Hepatic stellate cell (primary cell): ENCODE results near the gene CXCR5.

Experiments used
- DNase-seq: peaks from one replicate; pipeline ENCODE4 v3.0.0; 2011; ENCODE audit warnings: low spot score

Gene CXCR5

DNA sequence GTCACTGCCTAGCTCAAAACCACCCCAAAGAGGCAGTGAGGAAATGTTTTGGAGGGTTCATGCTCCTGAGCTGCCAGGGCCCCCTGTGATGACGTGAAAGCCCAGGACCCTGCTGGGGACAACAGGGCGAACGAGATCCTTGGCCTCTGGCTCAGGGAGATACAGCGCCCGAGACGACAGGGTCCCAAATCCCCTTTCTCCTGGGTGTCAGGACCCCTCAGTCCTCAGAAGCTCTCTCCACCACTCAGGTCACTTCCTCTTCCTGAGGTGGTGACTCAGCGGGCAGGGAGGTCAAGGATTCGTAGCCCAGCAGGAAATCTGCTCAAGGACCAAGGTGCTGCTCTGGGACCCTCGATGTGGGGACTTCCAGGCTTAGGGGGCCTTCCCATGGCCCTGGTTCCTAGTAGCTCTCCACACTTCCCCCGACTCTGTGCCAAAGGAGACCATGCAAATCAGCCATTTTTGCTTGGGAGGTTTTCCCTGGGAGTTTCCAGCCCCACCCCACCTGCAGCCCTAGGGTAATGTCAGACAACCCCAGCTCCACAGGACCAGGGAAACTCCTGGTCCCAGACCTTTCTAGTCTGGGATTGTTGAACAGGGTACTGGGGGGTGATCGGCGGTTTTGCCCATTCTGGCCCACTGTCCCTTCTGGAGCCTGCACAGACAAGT lies 29.2 kb downstream of the CXCR5 start:
- no peak for DNase-seq

- no peak for DNase-seq
These were observed 29.9 kb downstream of the CXCR5 start for GRCh38 chr11:118913411-118914125.

DNA sequence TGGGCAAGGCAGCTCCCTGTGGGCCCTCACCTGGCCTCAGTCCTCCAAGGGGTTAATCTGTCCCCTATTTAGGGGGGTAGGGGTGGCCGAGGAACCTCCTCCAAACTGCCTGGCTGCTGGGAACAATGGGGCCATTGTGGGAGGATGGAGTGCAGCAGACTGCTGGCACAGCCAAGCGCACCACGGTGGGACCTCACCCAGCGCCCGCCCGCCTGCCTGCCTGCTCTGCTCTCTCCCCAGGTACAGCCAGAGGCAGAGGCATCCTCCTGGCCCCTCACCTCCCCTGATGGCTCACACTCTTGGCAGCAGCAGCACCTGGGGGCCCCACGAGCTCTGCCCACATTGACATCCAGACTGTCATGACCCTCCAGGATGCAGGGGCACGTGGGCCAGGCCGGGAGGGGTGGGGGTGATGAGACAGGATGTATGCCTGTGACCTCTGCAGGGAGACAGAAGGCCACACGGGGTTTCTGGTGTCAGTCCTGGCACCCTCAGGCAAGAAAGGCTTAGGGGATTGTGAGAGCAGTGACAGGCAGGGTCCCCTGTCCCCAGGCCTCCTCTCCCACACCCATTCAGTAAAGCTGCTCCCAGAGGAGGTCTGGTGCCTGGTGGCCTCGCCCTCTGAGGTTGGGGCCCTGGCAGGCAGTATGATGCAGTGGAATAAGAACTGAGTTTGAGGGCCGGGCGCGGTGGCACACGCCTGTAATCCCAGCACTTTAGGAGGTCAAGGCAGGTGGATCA lies 30.7 kb downstream of the CXCR5 start:
- no peak for DNase-seq

GRCh38 chr11:118914987-118915386 lies 31.3 kb downstream of the CXCR5 start:
- no peak for DNase-seq

- DNase-seq, result no peak
These were observed 31.7 kb downstream of the CXCR5 start for GRCh38 chr11:118915396-118915795.

DNA sequence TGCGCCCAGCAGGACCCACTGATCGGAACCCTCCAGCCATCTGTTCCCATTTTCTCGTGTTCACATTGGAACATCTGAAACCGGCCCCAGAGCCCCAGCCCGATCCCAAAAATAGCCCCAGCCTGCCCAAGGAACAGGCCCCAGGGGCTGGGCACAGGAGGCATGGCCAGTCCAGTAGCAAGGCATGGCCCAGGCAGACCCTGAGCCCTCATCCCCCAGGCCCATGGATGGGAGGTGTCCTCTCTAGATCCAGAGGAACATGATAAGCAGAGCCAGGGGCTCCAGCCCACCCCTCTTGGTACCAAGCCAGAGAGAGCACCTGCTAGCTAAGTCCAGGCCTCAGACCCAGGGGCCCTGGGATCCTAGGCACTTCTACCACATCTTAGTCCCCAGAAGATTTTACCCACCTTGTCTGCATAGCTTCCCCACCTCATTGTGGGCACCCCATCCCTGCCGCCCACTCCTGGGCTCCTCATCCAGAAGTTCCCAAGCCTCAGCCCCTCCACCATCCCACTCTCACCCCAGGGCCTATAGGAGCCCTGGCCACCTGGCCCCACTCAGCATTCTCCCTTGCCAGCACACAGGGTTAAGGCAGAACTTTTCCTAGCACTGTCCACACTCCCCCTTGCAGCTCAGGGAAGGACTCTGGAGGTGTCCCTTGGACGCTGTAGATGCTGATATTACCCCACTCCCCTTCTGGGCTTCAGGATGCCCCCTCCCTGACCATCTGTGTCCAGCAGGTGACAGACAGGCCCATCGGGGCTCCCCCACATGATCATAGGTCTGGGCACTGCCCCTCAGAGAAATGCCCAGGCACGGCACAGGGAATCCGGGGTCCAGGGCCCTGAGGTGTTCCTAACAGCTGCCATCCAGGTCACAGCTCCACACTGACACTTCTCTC lies 32.5 kb downstream of the CXCR5 start:
- DNase-seq, result no peak

- DNase-seq, result no peak
These were observed 33.2 kb downstream of the CXCR5 start for GRCh38 chr11:118916842-118917388.

DNA sequence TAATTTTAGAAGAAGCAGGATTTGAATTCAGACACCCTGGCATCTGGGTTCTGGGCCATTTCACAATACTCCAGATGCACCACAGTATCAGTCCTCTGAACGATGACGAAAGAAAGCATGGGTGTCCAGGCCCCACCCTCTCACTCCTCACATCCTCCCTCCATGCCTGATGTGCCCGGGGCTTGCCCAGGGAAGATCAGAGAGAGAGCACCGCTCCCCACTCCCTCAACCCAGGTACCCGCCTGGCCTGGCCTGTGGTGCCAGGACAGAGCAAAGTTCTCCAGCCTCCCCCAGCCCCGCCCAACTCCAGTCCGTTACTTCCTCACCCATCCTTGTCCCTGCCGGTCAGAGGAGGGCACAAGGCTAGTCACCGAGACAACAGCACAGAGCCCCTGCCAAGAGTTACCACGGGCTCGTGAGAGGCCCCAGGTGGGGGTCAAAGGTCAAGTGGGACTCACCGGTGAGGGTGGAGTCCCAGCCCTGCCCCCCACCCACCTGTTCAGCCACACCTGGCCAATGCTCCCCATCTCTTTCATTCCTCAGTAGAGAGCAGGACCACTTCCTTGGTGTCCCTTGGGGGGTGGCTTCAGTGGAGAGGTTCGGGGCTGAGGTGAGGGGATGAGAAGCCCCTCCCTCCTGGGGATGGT lies 33.9 kb downstream of the CXCR5 start:
- DNase-seq, result peak; percentile 74

DNA sequence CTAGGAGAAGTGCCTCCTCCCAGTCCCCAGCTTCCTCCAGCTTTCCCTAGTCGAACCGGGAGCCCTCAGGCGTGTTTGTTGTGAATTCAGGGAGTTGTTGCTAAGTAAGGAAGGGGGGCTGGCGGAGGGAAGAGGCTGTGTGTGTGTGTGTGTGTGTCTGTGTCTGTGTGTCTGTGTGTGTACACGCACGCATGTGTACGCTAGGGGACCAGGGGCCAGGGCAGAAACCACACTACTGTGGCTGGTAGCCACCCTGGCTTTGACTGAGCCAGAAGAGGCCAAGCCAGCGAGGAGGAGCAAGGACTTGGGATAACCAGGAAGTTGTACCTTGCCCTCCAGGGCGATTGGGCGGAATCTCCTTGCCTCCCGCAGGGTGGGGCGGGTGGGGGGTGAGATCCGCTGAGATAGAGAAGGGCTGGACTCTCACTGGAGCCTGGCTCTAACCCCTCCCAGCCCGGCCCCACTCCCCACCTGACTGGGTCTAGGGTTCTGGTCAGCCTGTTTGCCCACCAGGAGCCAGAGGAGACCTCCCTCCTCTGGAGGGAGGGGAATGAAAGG lies 34.5 kb downstream of the CXCR5 start:
- peak; percentile 83 for DNase-seq

DNA sequence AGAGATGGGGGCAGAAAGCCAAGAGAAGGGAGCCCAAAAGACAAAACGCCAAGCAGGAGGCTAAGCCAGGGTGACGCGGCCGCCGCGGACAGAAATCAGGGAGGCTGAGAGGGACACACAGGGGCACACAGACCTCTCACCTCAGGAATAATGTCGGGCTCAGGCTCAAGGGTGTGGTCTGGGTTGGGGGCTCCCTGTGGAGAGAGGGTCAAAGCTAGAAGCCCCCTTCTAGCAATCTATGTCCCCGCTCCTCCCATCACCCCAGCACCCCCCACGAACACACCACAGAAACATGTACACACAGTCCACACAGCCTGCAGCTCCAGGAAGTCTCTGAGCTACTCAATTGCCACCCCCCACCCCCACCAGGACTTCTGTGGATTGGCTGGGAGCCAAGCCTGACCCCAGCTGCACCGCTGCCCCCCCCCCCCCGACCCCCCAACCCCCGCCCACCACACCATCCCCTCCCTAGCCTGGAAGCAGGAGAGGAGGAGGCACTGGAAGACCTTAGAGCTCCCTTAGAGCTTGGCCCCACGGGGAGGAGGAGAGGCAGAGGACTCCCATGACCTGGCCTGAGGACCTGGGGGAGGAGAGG lies 35.1 kb downstream of the CXCR5 start:
- DNase-seq, result no peak

- DNase-seq, result peak; percentile 89
These were observed 37.6 kb downstream of the CXCR5 start for GRCh38 chr11:118921121-118921928.

DNA sequence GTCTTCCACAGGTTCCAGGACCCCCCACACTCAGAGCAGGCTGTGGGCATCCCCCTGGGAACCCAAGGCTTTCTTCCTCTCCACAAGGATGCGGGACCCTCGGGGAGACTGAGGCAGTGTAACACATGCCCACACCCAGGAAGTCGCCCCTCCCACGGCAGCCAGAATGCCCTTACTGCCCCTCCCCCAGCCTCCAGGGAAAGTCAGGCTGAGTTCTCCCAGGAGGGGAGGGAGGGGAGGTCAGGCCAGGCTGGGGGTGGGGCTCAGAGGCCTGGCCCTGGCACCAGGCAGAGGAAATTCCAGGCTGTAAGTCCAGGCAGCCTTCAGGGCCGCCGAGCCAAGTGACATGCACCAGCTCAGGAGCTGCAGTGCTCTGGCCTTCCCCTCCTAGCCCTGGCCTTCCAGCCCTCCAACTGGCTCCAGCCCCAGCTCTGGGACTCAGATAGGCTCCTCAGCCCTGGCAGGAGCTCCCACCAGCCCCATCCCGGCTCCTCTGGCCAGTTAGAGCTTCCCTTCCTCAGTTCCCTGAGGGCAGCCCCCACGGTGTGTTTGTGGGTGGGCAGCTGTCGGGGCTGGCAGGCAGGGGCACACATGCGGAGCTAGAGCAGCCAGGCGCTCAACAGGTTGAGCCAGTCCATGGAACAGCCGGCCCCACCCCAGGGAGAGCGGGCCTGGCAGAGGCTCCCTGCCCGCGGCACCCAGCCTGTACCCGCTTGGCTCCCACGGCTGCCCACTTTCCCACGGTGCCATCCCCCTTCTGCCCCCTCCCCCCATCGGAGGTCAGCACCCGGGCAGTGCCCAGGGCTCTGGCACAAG lies 38.4 kb downstream of the CXCR5 start:
- peak; percentile 81 for DNase-seq

DNA sequence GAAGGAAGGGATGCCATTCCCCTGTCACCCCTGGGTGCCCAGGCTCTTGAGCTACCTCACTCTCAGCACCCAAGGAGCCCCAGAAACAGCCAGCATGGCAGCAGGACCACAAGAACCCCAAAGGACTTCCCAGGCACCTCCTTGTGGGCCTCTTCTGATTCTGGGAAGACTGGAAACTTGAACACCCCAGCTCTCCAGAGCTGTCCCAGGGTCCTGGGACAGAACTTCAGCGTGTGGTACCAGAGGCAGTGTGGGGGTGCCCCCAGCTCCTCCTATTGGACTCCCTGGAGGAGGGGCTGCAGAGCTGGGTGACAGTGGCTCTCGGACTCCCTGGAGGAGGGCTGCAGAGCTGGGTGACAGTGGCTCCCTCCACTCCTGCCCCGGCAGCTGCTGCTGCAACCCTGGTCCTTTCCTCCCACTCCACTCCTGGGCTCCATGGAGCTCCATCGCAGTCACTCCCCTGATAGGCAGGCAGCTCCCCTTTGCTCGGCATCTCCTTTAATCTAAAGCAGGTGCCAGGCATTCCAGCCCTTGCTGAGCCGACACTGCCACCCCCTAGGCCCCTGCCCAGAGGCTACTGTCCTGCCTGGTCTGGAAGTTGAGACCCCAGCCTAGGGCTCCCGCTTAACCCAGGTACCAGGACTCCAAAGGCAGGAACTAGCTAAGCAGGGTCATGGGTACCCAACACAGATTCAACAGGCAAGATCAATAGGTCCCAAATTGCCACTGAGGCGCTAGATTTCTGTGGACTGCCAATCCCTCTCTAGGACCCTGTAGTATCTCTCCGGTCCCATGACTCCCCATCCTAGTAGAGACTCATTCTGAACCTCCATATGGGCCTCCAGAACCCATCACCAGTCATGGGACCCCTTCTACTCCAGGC lies 39.3 kb downstream of the CXCR5 start:
- no peak for DNase-seq

DNA sequence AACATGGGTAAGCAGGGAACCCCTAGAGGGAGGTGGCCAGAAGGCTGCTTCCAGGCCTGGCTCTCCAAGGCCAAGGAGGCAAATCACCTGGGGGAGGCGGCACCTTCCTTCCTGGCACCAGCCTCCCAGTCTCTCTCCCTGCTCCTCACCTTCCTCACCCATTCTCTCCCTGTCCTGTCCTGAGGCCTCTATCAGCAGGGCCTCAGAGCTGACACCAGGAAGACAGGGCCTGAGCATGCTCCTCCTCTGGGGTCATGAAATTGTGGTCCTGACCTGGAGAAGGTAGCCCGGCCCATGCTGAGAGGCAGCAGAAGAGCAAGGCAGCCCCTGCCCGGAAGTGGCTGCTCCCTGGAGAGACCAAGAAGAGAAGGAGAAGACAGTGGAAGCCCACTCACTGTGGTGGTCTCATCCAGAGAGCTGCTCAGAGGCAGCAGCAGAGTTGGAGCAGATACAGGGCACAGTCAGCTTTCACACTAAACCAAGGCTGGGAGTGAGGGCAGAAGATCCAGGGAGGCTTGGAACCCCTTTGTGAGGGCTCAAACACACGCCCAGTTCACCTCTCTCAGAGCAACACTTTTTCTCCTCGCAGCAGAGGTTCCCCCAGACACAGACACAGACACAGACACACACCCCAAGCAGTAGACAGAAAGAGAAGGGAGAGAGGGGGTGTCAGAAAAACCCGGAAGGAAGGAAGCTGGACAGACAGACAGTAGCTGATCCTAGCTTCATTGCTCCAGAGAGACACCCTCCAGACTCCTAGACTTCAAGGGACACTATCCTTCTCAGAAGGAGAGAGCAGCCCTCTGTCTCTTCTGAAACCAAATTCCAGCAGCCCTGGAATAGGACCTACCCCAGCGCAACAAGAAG lies 40.3 kb downstream of the CXCR5 start:
- no peak for DNase-seq

GRCh38 chr11:118924591-118925585 lies 41.2 kb downstream of the CXCR5 start:
- DNase-seq, result peak; percentile 75
